KG1 (cell line): ENCODE measurements around the gene MVB12B.

ENCODE experiments used
- DNase-seq: peaks from one replicate; lab custom pipeline; 2025; lab: John Stamatoyannopoulos, UW

The MVB12B gene

DNA sequence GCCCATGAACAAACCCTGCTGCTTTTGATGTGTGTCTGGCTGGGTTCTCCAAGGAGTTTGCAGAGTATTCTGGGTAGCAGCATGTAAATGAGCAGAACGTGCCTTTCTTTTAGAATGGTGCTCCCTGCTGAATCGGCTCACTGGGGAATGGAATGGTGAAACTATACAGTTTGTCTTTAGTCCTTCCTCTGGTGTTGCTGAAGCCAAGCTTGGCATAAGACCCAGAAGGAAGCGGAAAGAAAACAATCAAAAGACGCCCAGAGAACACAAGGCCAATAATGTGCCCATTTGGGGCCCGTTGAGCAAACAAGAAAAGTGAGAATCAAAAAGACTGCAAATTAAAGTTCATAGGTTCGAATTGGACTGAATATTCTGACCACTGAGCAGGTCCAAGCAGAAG is 60.1 kb downstream of the MVB12B start:
- no peak for DNase-seq

DNA sequence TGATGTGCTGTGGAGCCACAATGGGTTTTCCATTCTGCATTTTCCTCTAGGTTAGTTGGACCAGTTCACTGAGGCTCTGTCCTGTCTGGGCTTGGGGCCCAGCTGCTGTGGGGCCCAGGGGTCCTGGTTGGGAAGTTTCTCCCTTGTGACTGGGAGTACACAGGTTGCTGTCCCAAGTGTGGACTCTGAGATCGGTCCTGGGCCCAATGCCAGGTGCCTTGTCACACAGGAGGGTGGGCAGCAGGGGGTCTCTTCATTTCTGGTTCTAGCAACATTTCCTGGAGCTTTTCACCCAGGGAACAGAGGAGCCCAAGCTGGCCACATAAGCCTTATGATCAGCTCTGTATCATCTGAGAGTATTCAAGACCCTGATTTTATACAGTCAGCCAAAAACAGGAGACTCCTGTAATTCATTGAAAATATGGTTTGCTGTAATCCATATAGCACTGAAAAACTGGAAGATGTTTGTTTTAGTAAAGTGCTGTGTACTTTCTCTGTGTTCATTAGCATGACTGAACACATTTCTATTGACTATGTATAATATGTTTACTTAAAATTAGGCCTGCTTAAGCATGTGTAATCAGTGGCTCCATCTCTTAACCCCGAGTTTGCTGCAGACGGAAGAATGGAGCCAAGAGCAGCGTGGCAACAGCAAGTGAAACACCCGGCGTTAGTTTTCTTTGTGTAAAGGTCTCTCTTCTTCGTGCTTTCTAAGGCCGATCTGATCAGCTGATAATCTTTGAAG is 62.5 kb downstream of the MVB12B start:
- DNase-seq: no peak

DNA sequence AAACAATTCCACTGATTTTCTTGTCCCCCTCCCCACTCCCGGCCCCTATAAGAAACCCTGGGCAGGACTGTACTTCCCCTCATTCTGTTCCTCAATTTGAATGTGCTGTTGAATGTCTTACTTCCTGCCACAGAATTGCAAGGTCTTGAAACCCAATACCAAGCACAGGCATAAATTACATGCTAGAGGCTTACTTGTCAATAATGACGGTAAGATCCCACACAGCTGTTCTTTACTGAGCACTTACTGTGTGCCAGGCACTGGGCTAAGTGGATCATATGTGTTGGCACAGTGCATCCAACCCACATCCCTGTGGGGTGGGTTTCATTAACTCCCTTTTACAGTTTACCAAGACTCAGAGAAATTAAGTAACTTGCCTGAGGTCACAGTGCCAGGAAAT is 63.4 kb downstream of the MVB12B start:
- peak; percentile 54 for DNase-seq

DNA sequence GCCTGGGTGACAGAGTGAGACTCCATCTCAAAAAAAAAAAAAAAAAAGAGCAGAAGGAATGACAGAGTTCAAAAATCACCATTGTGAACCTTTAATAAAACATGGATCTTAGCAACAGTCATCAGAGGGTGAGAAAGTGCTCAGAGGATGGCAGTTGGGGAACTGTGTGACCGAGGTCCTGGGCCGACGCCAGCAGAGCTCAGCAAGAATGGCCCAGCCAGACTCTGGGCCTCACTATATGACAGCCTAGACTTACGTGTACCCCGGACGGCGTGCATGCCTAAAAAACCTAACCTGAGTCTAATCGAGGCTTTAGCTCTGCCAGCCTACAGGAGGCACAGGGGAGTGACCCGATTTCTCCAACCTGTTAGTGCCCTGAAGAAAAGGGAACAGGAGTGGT is 64.3 kb downstream of the MVB12B start:
- no peak for DNase-seq

DNA sequence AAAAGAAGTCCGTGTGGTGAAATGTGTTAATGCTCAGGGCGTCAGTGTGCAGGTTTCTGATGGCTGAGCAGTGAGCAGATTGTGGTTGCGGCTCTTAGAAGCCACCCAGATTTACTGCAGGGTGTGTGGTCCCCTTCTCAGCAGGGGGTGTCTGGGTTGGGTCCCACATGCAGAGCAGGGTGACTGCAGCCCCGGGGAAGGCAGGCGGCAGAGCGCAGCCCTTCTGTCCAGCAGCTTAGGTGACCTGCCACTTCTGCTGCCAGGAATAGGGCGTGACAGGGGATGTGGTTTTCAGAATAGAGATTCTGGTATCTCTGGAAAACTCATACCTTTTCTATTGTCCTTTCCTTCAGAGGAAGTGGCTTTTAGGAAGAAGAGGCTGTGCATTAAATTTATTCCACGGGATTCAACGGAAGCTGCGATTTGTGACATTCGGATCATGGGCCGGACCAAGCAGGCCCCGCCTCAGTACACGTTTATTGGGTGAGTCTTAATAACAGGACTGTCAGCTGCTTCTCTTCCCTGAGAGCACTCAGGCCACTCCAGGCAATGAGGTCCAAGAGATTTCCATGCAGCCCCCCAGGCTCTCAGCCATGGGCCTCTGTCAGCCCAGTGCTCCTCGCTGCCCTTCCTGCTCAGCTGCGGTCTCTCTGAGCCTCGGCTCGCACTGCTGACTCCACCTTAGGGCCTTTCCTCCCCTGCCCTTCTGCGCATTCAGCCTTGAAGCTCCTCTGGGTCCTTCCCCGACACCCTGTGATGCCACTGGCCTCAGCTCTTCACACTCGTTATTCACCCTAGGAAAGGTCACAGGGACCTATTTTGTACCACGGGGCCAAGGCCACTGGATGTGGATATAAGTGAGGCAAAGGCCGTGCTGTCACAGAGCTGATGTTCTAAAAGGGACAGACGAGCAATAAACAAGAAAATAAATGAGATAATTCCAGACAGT is 65.4 kb downstream of the MVB12B start:
- DNase-seq: no peak

DNA sequence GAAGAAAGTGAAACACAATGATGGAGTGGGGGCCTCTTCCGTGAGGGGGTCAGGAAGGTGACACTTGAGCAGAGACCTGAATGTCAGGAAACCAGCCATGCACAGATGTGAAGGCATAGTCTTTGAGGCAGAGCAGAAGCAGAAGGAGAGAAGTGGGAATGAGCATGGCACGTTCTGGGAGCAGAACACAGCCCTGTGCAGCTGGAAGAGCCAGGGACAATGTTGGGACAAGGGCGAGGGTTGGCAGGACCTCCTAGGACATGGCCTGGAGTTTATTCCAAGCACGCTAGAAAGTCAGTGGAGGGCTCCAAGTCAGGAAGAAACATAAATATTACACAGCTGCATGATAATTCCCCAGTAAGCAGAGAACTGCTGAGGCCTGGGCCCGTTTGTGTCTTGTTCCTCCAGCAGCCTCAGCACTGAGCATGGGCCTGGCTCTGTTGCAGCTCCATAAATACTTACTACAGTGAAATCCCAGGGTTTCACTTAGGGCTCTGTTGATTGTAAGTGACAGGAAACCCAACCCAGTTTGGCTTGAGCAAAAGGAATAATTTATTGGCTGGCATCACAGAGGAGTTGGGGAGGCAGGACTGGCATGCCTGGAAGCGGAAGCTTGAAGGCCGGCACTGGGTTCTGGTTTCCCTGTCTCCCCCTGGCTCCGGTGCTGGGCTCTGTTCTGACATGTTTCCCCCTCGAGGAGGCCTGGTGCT is 66.2 kb downstream of the MVB12B start:
- no peak for DNase-seq

DNA sequence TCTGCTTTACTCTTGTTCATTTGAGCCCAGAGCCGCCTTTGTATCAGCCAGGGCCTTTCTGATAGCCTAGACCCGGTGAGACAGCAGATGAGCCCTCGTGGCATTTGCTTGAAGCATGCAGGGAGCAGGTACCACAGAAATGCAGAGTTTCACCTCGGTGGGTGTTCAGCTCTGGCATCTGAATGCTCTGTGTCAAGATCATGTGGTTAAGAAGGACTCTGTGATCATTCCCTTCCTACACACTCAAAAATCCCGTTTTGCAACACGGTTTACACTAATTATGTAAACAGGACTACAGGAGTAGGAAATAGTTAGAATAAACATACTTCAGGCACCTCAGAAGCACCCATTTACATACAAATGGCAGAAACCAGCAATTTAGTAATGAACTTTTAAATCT is 67.2 kb downstream of the MVB12B start:
- no peak for DNase-seq

DNA sequence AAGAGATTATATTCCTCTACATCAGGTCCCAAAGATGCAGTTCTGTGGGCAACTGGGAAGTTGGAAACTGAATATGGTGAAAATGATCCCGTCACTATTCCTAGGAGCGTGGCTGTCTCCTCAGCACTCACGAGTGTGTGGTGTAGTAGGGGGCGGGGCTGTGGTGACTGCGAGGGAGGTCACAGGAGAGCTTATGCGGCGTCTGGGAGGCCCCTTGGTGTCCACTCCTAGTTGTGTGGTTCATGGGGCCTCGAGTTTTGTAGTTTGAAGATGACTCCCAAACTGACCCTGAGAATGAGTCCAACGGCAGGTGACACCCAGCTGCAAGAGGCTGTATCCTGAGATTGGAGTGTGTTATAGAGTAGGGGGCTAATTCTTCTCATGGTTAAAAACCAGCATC is 68.2 kb downstream of the MVB12B start:
- DNase-seq: no peak

DNA sequence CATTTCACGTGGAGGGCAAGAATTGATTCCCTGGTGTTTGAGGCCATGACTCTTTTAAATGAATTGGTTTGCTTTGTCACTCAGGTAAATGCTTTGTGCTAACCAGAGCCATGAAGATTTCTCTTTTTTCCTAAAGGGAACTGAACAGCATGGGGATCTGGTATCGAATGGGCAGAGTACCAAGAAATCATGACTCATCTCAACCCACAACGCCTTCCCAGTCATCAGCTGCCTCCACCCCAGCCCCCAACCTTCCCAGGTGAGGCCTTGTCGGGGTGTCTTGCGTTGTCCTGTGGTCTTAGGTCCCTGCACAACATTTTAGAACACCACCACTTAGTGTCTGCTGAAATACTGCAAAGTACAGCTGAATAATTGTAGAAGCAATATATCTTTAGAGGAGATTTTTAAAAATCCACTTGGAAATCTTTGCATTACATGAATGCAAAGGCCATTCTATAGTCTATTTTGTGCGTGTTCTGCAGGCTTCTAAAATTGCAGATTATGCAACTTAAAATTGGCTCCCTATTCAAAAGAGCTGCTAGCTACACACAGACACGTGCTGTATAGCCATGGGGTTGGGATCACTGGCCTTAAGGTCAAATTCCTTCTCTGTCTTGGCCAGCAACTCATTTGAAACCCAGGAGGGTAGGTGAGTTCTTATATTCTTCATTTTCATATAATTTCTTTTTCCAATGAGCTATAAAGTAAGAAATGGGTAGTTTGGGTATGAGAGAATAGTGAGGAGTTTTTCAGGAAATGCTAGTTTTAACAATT is 69.0 kb downstream of the MVB12B start:
- DNase-seq: no peak

DNA sequence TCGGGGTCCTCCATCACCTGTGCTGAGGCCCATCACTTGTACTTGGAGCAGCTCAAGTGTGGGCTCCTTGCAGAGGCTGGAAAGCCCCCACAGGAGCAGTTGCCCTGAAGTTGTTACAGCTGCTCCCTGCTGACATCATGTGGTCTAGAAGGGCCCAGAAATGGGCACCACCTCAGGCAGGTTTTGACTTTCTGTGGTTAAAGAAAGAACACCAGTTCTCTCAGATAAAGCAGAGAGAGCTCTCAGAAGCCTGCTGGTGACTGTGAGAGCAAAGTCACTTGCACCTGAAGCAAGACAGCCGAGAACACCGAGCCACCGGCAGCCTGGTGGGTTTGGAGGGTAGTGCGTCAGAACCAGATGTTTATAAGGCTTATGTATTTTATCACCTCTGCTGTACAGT is 70.4 kb downstream of the MVB12B start:
- DNase-seq: no peak

DNA sequence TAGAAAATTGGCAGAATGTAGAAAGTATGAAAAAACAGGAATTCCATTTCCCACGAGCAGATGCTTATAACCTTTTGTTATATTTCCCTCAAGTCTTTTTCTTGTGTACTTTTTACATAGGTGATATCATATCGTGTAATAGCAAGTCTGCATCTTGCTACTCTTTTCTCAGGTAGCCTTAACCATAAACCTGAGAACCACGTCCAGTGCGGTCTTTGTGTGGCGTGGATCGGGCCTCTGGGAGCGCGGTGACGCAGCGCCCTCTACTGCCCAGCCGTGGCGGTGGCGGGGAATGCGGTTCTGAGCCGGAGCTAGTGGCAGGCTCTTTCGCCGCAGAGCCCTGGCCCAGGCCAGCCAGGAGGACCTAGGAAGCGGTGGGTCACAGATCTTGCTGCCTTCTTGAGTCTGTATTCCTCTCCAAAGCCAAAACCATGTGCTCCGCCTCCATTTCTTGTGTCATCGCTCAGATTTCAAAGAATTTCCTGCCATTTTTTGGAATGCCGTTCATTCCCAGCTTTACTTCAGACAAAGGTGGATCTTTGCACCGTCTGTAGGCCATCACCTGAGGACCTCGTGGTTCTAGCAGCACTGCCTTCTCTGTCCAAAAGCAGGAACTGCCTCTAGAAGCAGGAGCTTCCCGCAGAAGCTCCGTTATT is 71.9 kb downstream of the MVB12B start:
- no peak for DNase-seq

DNA sequence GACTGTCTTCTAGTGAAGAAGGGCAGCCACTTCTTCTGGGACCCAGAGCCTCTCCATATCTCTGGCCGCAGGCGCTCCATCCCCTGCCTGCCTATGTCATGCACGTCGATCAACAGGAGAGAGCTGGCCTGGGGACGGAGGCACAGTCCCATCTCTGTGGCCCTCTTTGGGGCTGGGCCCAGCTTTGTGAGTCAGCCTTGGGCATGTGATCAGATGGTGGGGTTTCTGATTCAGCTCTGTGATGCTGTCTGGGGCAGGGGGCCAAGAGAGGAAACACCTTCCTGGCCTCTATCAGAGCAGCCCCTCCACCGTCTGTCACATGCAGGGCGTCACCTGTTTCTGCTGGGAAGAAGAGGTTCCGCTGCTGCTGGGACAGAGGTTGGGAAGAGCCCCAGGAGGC is 72.6 kb downstream of the MVB12B start:
- no peak for DNase-seq

DNA sequence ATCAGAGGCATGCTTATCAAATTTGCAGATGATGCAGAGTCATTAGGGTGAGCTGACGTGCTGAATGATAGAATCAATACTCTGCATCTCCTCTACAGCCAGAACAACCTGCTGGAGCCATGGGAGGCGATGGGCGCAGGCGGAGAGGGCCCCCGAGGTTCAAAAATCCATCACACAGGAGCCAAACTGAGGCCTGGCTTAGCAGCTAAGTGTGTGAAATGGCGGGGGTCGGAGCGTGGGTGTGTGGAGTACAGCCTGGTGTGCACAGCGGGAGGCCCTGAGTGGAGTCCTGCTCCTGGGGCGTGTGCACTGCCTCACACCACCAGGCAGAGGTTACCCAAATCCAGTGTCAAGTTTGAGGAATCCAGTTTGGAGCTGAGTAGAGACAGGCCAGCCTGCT is 73.2 kb downstream of the MVB12B start:
- no peak for DNase-seq

DNA sequence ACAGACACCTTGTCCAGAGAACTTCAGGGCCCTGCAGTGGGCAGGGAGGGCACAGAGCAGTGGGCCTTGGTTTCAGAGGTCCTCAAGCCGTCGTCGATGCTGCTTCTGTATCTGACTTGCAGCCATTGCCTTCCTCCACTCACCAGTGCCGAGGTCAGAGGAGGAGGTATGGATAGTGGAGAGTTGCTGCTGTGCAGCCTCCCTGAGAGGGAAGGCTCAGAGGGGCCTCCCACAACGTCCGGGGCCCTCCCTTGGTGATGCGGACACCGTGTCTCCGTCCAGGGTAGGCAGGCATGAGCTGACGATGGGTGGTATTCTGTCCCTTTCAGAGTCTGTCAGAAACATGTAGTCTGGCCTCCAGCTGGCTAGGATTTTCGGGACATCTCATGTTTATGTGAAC is 73.9 kb downstream of the MVB12B start:
- DNase-seq: no peak

DNA sequence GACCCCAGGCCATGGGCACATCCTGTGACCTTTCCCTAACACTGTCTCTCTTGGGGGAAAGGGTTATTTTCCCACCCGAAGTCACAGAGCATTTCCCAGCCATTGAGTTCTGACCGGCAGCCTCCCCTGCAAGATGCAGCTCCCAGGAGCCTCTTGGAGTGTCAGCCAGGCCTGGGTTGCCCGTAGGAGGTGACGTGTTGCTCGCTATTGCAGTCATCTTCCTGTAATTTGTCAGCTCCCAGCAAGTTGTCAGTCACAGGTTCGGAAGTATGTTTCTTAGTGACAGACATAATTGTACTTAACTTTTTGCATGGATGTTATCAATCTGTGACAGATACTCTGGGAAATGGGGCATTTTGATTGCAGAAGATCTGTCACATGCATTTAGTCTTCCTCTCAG is 74.5 kb downstream of the MVB12B start:
- DNase-seq: no peak

DNA sequence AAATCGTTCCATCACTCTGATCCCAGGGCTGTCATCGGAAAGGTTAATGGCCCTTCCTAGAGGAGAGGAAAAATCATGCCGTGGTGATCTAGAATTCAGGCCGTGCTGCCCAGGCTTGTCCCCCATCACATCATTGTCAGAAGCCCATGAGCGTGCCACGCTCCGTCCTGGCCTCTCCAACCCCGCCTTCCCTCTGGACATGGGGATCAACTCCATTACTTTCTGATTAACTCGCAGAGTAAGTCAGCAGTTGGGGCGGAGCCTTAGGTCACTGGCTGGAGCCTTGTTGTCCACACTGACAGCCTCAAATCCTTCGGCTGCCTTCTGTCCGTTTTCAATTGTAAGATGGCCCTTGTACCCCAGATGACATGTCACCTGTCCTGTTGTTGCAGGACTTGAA is 75.0 kb downstream of the MVB12B start:
- DNase-seq: no peak

DNA sequence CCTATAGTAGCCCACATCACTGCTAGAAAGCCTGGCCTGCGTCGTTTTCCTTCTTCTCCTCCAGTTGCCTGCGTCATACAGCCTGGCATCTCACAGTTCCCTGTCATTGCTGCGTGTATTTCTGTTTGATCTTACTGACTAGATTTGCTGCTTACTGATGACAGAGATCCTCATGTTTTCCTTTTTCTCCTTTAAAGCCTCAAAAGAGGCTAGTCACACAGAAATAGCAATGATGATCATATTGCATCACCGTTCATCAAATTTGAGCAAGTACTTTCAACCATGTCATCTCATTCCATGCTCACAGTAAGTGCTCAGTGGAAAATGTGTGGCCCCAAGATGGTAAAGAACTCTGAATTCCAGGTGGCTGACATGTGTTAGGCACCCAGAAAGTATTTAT is 76.8 kb downstream of the MVB12B start:
- no peak for DNase-seq

DNA sequence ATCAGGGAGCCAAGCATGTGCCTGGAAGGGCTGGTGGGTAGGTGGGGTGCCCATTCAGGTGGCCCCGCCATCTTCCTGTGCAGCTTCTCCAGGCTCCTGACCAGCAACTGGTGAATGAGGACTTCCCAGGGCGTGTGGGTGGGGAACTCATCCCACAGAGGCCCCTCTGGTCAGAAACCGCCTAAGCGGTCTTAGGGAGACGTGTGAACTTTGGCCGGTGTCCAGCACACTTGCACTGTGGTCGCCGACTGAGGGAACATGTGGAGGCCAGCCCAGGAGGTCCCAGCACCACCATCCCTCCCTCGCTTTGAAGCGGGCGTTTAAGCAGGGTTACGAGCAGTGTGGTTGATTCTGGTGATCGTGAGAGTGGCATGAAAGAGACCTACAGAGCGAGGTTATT is 77.8 kb downstream of the MVB12B start:
- no peak for DNase-seq

DNA sequence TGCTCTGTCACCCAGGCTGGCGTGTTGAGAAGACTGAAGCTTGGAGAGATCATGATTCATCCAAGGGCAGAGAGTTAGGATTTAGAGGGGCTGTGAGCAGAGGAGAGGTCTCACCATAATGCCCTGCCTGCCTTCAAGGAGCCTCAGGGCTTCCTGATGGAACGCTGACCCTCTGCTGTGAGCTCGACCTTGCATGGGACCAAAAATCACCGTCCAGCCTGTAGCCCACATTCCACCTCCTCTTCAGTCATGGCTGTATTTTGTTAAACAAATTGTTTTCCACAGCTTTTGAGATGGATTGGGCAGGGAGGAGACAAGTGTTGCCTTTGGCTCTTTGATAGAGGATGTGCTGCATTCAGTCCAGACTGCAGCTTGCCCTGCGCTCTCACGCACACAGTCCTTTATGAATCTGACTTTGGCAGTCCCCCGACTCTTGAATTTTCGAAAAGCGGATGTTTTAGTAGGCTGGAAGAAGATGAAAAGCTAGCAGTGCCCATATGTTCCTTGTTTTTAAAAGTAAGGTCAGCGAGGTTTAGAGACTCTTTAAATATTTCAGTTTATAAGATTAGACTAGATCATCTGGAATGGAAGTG is 79.5 kb downstream of the MVB12B start:
- no peak for DNase-seq

DNA sequence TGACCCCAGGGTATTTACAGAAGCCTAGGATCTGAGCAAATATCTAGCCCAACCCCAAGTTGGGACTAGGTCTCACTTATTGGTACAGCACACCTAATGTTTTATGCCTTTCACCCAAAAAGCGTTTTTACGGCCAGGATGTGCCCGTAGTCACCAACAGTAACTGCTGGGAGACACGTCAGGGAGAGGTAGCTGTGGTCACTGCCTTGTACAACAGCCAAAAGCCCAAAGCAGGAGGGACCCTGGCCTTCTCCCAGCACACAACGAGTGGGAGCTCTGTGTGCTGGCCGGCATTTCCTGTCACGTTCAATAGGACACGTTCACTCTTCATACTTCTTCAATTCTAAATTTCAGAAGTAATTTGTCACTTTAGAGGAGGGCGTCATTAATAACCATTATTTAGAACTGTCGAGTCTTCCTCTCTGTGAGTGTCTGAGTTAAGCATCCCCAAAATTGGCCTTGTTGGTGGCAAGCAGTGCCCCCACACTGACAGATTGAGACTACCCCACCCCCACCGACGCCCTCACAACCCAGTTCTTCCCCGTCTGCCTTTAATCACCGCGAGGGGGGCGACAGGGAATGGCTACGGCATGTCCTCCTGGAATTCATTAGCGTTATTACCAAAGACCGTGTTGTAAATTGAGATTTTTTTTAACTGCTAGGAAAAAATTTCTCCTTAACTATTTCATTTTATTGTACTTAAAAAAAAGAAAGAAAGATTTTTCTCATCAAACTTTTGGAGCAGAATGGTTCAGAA is 80.7 kb downstream of the MVB12B start:
- no peak for DNase-seq
